ENCODE data around the gene IGFBP7. TPM values are rescaled to one million over a fixed set of nuclear protein-coding genes. Genes with fewer than 3 reads are reported as not detected.

The IGFBP7 gene
- polyA plus RNA-seq, 2 of the 4 experiments (the other 2 are of a cell fraction) = 133 to 227 TPM

- ChIA-PET POLR2A (interaction anchor here (0.9 kb wide), 1 partner anchor 16 kb away, joined by 3 read pairs; no protein-coding TSS in a partner anchor), CTCF (interaction anchor here (0.7 kb wide), 1 partner anchor 38 kb away, joined by 3 read pairs; no protein-coding TSS in a partner anchor)
- Histone ChIP-seq H3K4me1 (no peaks in the 10 kb centered on the region), H3K9me3 (no peaks in the 10 kb centered on the region), H3K4me2 (no peak overlapping the region), H3K4me3 (no peak overlapping the region), H3K27ac (no peak overlapping the region)
- FAIRE-seq (no peak), DNase-seq (ENCODE audit: low read depth in 1 of 2, low spot score in 1 of 2) (no peak), ATAC-seq (no peak)
- WGBS (ENCODE audit: missing lambda C conversion rate) = 91% methylated on average over 7 of the region's 7 CpGs
- TF ChIP-seq BCL3 (IDR thresholded peaks at IDR 0.05) (no peak), JUN (IDR thresholded peaks at IDR 0.05) (no peak)
These were observed 114.7 kb downstream of the IGFBP7 start for GRCh38 chr4:56995525-56995924.

GRCh38 chr4:56990109-56990905, 119.9 kb downstream of the IGFBP7 start:
- H3K27ac ChIP-seq = no peak overlapping the region
- 0 out of 3 replicates have a peak, but pooled peaks cover 7% of the 10 kb centered on the region for H3K4me1 ChIP-seq
- no peak overlapping the region for H3K4me3 ChIP-seq
- ATAC-seq (no peak), DNase-seq (ENCODE audit: low read depth in 1 of 2, low spot score in 1 of 2) (no peak), FAIRE-seq (no peak)
- WGBS (ENCODE audit: missing lambda C conversion rate) = 90% methylated on average over 6 of the region's 6 CpGs
- TF ChIP-seq FOSL2 (IDR thresholded peaks at IDR 0.05) = no peak
- no peak for TF ChIP-seq FOSL2 (CRISPR knock-in tag; IDR thresholded peaks at IDR 0.05)
- no peak for TF ChIP-seq NR3C1 (IDR thresholded peaks at IDR 0.05)
- H3K4me2 ChIP-seq = no peak overlapping the region
- ChIA-PET POLR2A (no interaction called here), CTCF (no interaction called here)
- no peaks in the 10 kb centered on the region for H3K9me3 ChIP-seq

GRCh38 chr4:56986952-56987351, 123.2 kb downstream of the IGFBP7 start:
- POLR2A ChIA-PET = interaction anchor here (2.3 kb wide), 1 partner anchor 9 kb away, joined by 19 read pairs; the partner anchor contains the start of genes NOA1 and POLR2B
- FAIRE-seq (no peak), ATAC-seq (no peak), DNase-seq (ENCODE audit: low read depth in 1 of 2, low spot score in 1 of 2) (no peak)
- Histone ChIP-seq H3K27ac (no peak overlapping the region), H3K4me2 (no peak overlapping the region), H3K4me1 (peaks cover 7% of the 10 kb centered on the region; the same call in 1 of the 3 replicates), H3K4me3 (no peak overlapping the region), H3K9me3 (no peaks in the 10 kb centered on the region)
- CTCF ChIA-PET = no interaction called here
- 96% methylated on average over 3 of the region's 3 CpGs for WGBS (ENCODE audit: missing lambda C conversion rate)
- no peak for TF ChIP-seq ZNF302 (CRISPR knock-in tag; IDR thresholded peaks at IDR 0.05)
- no peak for TF ChIP-seq ATOH8 (CRISPR knock-in tag; IDR thresholded peaks at IDR 0.05; ENCODE audit: low read depth)
- no peak for TF ChIP-seq KDM1A (IDR thresholded peaks at IDR 0.05; ENCODE audit: low read depth)
- TF ChIP-seq USF2 (IDR thresholded peaks at IDR 0.05) = no peak
- TF ChIP-seq HEYL (CRISPR knock-in tag; IDR thresholded peaks at IDR 0.05) = no peak

GRCh38 chr4:56986192-56986591, 124.0 kb downstream of the IGFBP7 start:
- TF ChIP-seq CBX8 (IDR thresholded peaks at IDR 0.05) (no peak), RFX5 (IDR thresholded peaks at IDR 0.05) (no peak), GATA3 (IDR thresholded peaks at IDR 0.05; ENCODE audit: borderline replicate concordance) (no peak), USF2 (IDR thresholded peaks at IDR 0.05) (no peak), HES2 (IDR thresholded peaks at IDR 0.05) (no peak), CTCF (IDR thresholded peaks at IDR 0.05) (no peak), E2F6 (IDR thresholded peaks at IDR 0.05; ENCODE audit: borderline replicate concordance, low read depth) (no peak), FOXS1 (CRISPR knock-in tag; IDR thresholded peaks at IDR 0.05) (no peak), TFCP2L1 (CRISPR knock-in tag; IDR thresholded peaks at IDR 0.05) (no peak), RARB (CRISPR knock-in tag; IDR thresholded peaks at IDR 0.05) (no peak), BHLHE40 (IDR thresholded peaks at IDR 0.05; ENCODE audit: low read depth, low read length) (no peak), RNF2 (IDR thresholded peaks at IDR 0.05; ENCODE audit: borderline replicate concordance, low read depth) (no peak), POLR2AphosphoS2 (conservative IDR thresholded peaks at IDR 0.05; ENCODE audit: low read length) (no peak), ESRRA (IDR thresholded peaks at IDR 0.05; ENCODE audit: borderline replicate concordance, low read length) (no peak)
- Histone ChIP-seq H3K4me3 (no peak overlapping the region), H3K27ac (no peak overlapping the region), H3K9me3 (no peaks in the 10 kb centered on the region), H3K4me2 (no peak overlapping the region), H3K4me1 (peaks cover 14% of the 10 kb centered on the region)
- WGBS (ENCODE audit: missing lambda C conversion rate) = 97% methylated on average over 1 of the region's 1 CpG
- no peak for ATAC-seq
- ChIA-PET POLR2A (no interaction called here), CTCF (no interaction called here)
- DNase-seq (ENCODE audit: low read depth in 1 of 2, low spot score in 1 of 2) = no peak
- no peak for FAIRE-seq
